ENCODE results near the gene ZBTB40.

DNA sequence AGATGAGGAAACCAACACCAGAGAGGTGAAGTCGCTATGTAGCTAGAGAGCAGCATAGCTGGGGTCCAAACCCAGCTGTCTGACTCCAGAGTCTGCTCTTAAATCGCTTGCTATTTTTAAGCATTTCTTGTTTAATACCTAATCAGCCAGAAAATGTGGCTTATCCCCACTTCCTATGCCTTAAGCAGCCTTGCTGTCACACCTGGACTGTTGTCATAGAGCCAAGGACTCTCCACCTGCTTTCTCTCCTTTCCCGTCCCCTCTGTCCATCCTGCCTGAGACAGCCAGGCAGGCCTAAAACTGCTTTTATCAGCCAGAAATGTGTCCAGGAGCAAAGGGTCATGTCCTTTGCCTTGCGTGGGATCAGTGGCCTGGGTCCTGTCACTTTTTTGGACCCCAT is 83.3 kb downstream of the ZBTB40 start:
- TF ChIP-seq CHD1 (IDR thresholded peaks at IDR 0.05; ENCODE audit: low read depth, low read length) (no peak), EZH2 (IDR thresholded peaks at IDR 0.05; ENCODE audit: borderline replicate concordance, control insufficient read depth, low read depth, low read length) (no peak), BHLHE40 (IDR thresholded peaks at IDR 0.05; ENCODE audit: borderline replicate concordance in 1 of 2, low read depth in 2 of 2, low read length in 1 of 2) (no peak), SUZ12 (IDR thresholded peaks at IDR 0.05; ENCODE audit: unreplicated experiment) (no peak), ZNF207 (IDR thresholded peaks at IDR 0.05; ENCODE audit: borderline replicate concordance) (no peak), EP300 (IDR thresholded peaks at IDR 0.05; ENCODE audit: borderline replicate concordance in 1 of 2, control insufficient read depth in 1 of 2, low read depth in 2 of 2, low read length in 2 of 2) (no peak), CREM (IDR thresholded peaks at IDR 0.05; ENCODE audit: low read depth) (no peak)
- TF ChIP-seq, protein P1, sequence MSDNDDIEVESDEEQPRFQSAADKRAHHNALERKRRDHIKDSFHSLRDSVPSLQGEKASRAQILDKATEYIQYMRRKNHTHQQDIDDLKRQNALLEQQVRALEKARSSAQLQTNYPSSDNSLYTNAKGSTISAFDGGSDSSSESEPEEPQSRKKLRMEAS (IDR thresholded peaks at IDR 0.05; ENCODE audit: low read depth, low read length): no peak
- TF ChIP-seq, protein P2, sequence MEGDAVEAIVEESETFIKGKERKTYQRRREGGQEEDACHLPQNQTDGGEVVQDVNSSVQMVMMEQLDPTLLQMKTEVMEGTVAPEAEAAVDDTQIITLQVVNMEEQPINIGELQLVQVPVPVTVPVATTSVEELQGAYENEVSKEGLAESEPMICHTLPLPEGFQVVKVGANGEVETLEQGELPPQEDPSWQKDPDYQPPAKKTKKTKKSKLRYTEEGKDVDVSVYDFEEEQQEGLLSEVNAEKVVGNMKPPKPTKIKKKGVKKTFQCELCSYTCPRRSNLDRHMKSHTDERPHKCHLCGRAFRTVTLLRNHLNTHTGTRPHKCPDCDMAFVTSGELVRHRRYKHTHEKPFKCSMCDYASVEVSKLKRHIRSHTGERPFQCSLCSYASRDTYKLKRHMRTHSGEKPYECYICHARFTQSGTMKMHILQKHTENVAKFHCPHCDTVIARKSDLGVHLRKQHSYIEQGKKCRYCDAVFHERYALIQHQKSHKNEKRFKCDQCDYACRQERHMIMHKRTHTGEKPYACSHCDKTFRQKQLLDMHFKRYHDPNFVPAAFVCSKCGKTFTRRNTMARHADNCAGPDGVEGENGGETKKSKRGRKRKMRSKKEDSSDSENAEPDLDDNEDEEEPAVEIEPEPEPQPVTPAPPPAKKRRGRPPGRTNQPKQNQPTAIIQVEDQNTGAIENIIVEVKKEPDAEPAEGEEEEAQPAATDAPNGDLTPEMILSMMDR (IDR thresholded peaks at IDR 0.05 in 2 of 3, conservative IDR thresholded peaks at IDR 0.05 in 1 of 3; ENCODE audit: control insufficient read depth in 2 of 3, extremely low read depth in 1 of 3, insufficient read depth in 1 of 3, low read depth in 3 of 3, low read length in 3 of 3): no peak

Measured in GM12878 (cell line).